HUDEP-2 (cell line): Measurements from ENCODE around the gene RAB33A.
A peak's percentile ranks its signal among the peaks of the same experiment; 100 is the strongest.

Experiments used
- DNase-seq, 76 experiments: peaks; one replicate each; lab custom pipeline; 2025; ENCODE audit not compliant: unreplicated experiment in 76 of 76; lab: John Stamatoyannopoulos, UW

Gene RAB33A

GRCh38 chrX:130171446-130172126 lies at the start of gene RAB33A:
Gene RAB33A (plus strand): TSS chrX:130171962. CDS start chrX:130172063, 101 bp downstream.
- DNase-seq = peak in 1 of 76 experiments; percentile 1

- DNase-seq = no peak
Observed at GRCh38 chrX:130124577-130124976, 47.2 kb upstream of the RAB33A start.

GRCh38 chrX:130125091-130125874 lies 46.5 kb upstream of the RAB33A start:
- peak in 27 of 76 experiments; percentile 0 to 23 (median 2) for DNase-seq

GRCh38 chrX:130130990-130131389 lies 40.8 kb upstream of the RAB33A start:
- DNase-seq = no peak

GRCh38 chrX:130136496-130136895 lies 35.3 kb upstream of the RAB33A start:
- no peak for DNase-seq

- DNase-seq = no peak
Observed at GRCh38 chrX:130136961-130137360, 34.8 kb upstream of the RAB33A start.

- peak in 2 of 76 experiments; percentile 1 to 3 for DNase-seq
Observed at GRCh38 chrX:130139474-130140201, 32.1 kb upstream of the RAB33A start.

- no peak for DNase-seq
Observed at GRCh38 chrX:130144509-130144908, 27.3 kb upstream of the RAB33A start.

GRCh38 chrX:130145123-130145522 lies 26.6 kb upstream of the RAB33A start:
- DNase-seq = no peak

GRCh38 chrX:130147631-130148030 lies 24.1 kb upstream of the RAB33A start:
- DNase-seq = no peak

- no peak for DNase-seq
Observed at GRCh38 chrX:130155564-130155963, 16.2 kb upstream of the RAB33A start.

- no peak for DNase-seq
Observed at GRCh38 chrX:130158311-130158710, 13.5 kb upstream of the RAB33A start.

GRCh38 chrX:130159776-130160175 lies 12.0 kb upstream of the RAB33A start:
- DNase-seq = no peak

GRCh38 chrX:130162094-130162735 lies 9.5 kb upstream of the RAB33A start:
- no peak for DNase-seq

GRCh38 chrX:130163398-130163797 lies 8.4 kb upstream of the RAB33A start:
- DNase-seq = no peak

GRCh38 chrX:130165181-130165702 lies 6.5 kb upstream of the RAB33A start:
- DNase-seq = peak in 27 of 76 experiments; percentile 2 to 53 (median 20)

- DNase-seq = peak; percentile 1 to 90 (median 78)
Observed at GRCh38 chrX:130165703-130166502, 5.9 kb upstream of the RAB33A start, which contains the start of gene AIFM1. Gene AIFM1 (minus strand): TSS chrX:130165841. CDS start chrX:130165656, 185 bp downstream.

- no peak for DNase-seq
Observed at GRCh38 chrX:130166503-130166777, 5.3 kb upstream of the RAB33A start.

- no peak for DNase-seq
Observed at GRCh38 chrX:130167040-130167439, 4.7 kb upstream of the RAB33A start.
